COLO829 (cell line): Measurements from ENCODE around the gene TBC1D17.
"Not testable (repeated sequence)": the region's sequence is repeated elsewhere in the genome, so short reads cannot be mapped to it uniquely, and the experiment has no call there.

ENCODE experiments used
- DNase-seq: peaks from one replicate; pipeline ENCODE4 v3.0.0; 2012; ENCODE audit warnings: low spot score

Gene TBC1D17

DNA sequence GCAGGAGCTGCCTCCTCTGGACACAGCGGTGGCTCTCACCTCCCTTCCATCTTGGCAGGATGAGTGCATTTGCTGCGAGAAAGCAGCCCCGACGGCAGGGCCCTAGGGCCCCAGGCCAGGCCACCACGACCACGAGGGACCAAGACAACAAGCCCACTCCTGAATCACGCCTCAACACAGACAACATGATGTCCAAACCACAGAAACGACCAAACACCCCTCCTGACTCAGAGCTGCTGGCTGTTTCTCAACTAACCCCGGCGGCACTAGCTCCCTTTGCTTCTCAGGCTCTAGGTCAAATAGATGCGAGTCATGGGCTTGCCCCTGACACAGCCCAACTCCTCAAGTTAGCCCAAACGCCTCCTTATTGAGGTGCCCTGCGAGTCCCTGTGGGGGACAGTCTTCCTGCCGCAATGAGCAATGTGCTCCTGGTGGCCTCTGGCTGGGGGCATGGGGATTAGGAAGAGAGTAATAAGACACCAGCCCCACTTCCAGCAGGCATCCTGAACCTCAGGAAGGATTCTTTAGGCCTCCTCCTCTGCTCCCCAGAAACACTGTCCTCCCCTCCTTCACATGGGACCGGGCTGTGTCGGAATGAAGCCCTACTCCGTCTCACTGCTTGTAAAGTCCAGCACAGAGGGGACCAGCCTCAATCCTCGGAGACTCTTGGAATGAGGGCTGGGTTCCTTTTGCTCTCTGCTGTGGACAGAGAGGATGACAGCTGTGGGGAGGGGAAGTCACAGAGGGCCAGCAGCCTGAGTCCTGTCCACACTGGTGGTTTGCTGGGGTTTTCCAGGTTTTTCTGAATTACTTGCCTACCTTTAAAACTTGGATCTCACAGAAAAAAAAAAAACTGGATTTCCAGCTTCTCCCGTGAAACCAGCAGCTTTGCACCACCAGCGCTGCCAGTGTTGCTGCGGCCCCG, 44.6 kb downstream of the TBC1D17 start:
- no peak for DNase-seq

GRCh38 chr19:49923055-49924003, 45.8 kb downstream of the TBC1D17 start:
- DNase-seq = no peak

- no peak for DNase-seq
Measured at GRCh38 chr19:49924004-49924880, 46.7 kb downstream of the TBC1D17 start.

- DNase-seq = not testable (repeated sequence)
Measured at GRCh38 chr19:49924881-49925210, 47.3 kb downstream of the TBC1D17 start.

DNA sequence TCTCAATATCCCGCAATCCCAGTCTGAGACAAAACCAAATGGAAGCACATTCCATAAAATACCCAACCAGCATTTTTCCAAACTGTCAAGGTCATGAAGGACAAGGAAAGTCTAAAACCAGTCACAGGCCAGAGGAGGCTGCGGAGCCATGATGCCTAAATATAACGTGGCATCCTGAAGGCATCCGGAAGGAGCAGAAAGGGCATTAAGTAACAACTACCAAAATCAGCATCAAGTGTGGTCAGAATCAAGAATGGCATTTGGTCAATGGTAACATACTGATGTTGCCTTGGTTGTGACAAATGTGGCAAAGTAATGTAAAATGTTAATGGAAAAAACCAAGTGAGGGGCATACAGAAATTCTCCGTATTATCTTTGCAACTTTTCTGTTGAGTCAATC, 48.0 kb downstream of the TBC1D17 start:
- no peak for DNase-seq

DNA sequence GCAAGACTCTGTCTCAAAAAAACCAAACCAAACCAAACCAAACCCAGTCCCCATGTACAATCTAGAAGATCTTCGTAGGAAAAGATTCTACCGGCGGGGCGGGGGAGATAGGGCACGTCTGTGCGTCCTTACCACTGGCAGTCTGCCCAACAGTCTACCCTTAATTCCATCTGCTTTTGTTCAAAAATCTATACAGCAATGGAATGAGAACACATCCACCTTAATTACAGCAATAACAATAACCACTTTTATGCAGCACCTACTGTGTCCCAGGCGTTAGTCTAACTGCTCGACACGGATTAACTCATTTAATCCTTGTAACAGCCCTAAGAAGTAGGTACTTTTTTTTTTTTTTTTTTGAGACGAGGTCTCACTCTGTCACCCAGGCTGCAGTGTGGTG, 49.0 kb downstream of the TBC1D17 start:
- no peak for DNase-seq

DNA sequence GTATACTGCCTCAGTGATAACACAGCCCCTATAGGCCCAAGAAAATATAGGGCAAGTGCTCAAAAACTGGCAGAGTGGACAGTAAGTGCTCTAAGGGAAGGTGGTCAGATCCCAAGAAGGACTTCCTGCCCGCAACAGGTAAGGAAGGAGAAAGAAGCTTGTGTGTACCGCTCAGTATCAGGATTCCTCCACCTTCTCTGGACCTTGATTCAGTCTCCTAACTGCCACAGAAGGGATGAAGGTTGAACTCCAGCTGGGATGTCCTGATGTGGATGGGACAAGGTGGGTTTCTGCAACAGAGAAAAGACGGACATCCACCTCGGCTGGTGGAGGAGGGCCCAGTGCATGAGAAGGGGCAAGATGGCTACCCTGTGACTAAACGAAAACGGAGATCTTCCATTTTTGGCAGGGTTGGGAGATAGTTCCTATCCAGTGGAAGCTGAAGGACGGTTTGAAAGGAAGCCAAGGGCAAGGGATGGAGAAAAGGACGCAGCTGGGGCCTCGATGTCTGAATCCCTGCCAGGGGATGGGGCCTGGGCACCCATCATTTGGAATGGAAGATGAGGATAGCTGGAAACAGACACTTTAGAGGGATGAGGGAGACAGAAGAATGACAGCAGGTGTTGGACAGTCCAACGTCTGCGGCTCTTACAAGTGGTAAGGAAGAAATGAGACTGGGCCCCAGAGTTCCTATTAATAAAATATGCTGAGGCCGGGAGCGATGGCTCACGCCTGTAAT, 50.2 kb downstream of the TBC1D17 start:
- DNase-seq = no peak

DNA sequence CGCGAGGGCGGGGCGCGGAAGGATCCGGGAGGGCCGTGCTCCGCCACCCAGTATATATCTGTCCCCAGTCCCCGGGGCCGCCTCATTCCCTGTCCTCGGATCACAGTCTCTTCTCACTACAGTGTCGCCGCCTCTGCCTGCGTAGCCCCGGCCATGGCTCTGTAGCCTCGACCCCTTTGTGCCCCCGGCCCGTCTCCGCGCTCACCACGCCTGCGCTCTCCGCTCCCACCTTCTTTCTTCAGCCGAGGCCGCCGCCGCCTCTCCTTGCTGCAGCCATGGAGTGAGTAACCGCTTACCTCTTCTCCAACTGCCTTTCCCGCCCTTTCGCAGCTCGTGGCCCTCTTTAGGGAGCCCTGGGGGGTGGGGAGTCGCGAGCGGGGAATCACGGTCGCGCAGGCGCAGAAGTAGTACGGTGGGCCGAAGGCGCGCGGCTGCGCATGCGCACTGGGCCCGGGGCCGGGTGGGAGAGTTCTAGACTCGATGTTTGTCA, 51.7 kb downstream of the TBC1D17 start, which contains the start of the genes ATF5 and NUP62:
TSS of gene ATF5 (plus strand) at position 85 of the 490 bp plus-strand sequence. CDS start 1,646 bp downstream, outside the sequence.
TSS of gene NUP62 (minus strand) at position 384 of the 490 bp plus-strand sequence. CDS start 19,697 bp downstream, outside the sequence.
- peak; percentile 100 for DNase-seq

DNA sequence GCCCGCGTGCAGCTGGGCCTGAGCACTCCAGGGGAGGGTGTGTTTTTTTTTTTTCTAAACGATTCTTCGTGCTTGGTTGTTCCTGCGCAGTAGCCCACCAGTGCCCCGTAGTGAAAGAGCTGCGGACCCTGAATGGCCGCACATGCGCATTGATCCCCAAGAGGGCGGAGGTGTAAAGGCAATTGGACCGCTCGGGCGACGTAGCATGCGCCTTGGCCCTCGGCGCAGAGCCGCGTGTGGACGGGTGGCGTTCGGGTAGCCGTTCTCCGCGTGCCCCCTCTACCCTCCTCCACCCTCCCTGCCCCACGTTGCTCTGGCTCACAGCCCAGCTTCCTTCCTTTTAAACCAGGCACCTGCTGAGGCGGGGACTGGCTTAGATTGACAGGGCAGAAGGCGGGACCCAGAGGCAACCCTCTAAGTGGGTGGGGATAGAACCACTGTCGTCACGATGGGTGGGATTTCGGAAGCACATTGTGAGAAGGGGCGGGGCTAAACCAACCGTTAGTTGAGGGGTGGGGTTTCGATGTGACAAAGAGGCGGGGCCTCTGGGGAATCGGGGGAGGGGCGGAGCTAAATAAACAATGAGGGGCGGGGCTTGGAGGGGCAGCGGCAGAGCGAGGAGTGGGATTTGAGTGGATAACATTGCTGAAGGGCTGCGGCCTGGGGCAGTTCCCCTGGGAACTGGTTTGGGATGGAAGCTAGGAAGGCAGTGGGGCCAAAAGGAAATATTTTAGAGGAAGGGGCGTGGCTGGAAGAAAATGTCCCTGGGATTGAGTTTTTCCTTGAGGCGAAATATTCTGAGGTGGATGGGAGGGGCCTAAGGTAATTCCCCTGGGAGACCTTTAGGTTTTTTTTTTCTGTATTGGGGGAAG, 52.3 kb downstream of the TBC1D17 start:
- DNase-seq = peak; percentile 100

- no peak for DNase-seq
Measured at GRCh38 chr19:49930483-49931011, 53.0 kb downstream of the TBC1D17 start.

GRCh38 chr19:49931293-49932040, 54.0 kb downstream of the TBC1D17 start:
- DNase-seq = no peak

GRCh38 chr19:49932041-49932451, 54.5 kb downstream of the TBC1D17 start:
- DNase-seq = no peak

DNA sequence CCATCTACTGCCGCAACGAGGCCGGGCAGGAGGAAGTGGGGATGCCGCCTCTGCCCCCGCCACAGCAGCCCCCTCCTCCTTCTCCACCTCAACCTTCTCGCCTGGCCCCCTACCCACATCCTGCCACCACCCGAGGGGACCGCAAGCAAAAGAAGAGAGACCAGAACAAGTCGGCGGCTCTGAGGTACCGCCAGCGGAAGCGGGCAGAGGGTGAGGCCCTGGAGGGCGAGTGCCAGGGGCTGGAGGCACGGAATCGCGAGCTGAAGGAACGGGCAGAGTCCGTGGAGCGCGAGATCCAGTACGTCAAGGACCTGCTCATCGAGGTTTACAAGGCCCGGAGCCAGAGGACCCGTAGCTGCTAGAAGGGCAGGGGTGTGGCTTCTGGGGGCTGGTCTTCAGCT, 55.2 kb downstream of the TBC1D17 start:
- DNase-seq = no peak

GRCh38 chr19:49933643-49934042, 56.1 kb downstream of the TBC1D17 start:
- DNase-seq = no peak

DNA sequence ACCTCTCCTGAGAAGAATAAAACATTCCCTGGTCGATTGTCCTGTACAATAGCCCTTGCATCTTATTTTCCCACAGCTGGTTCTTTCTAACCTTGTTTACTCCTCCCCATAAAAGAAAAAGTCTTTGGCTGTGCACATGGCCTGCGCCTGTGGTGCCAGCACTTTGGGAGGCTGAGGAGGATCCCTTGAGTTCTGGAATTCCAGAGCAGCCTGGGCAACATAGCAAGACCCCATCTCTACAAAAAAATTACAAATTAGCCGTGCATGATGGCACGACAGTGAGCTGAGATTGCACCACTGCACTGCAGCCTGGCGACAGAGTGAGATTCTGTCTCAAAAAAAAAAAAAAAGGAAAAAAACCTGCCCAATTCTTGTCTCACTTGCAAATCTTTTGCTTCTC, 59.0 kb downstream of the TBC1D17 start:
- no peak for DNase-seq

DNA sequence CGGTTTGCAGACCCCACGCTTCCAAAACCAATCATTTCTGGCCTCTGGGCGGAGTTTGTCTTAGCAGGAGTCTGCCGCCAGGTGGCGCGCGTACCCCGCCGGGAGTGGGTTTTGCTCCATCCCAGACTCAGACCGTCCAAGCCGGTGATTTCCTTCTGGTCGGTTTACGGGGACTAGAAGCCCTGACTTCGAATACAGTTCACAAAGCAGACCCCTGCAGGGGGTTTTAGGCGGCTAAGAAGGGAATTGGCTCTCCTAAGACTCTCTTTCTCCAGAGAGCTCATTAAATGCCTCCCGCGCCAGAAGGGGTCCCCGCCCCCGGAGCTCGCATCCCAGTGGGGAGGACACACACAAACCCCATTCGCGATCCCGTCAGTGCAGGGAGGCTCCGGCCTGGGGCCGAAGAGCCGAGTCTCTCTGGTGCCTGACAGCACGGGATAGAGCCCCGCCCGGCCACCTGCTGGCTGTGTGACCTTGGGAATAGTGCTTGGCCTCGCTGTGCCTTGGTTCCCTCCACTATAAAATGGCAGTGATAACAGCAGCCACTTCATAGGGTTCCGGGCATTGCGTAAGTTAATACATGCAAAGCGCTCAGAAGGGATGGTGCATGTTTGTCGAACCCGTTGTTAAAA, 60.4 kb downstream of the TBC1D17 start:
- DNase-seq = peak; percentile 55
